ENCODE data around the gene PTPRC. TPM values are rescaled to one million over a fixed set of nuclear protein-coding genes. Genes with fewer than 3 reads are reported as not detected.

Gene PTPRC
- total and polyA plus RNA-seq, 5 donors, result 1.3 to 16.2 (median 11.7) TPM

DNA sequence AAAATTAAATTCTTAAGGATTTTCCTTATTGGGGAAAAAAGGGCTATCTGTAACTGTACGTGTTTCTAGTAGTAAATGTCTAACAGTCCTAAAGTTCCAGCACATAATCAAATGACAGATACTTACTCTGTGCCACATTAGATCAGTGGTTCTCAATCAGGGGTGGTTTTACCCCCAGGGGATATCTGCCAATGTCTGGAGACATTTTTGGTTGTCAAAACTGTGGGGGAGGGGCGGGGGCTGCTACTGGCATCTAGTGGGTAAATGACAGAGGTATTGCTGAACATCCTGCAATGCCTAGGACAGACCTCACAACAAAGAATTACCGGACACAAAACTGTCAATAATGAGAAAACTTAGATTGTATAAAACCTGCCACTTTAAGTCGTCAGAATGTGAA lies 33.4 kb upstream of the PTPRC start:
- H3K27ac ChIP-seq (ENCODE audit: low read length), result no peak overlapping the region
- 78% methylated on average over 4 of the region's 4 CpGs for WGBS
- no peaks in the 10 kb centered on the region for H3K4me1 ChIP-seq (ENCODE audit: control insufficient read depth, insufficient read depth, low read length)
- no peaks in the 10 kb centered on the region for H3K27me3 ChIP-seq (ENCODE audit: control insufficient read depth, insufficient read depth)
- DNase-seq (no peak), ATAC-seq (no peak)
- H3K4me3 ChIP-seq (ENCODE audit: low read length), result no peak overlapping the region
- intact Hi-C loops (cut with DNase I), result no loop called here
- no peaks in the 10 kb centered on the region for H3K9me3 ChIP-seq (ENCODE audit: control insufficient read depth, low read length)

DNA sequence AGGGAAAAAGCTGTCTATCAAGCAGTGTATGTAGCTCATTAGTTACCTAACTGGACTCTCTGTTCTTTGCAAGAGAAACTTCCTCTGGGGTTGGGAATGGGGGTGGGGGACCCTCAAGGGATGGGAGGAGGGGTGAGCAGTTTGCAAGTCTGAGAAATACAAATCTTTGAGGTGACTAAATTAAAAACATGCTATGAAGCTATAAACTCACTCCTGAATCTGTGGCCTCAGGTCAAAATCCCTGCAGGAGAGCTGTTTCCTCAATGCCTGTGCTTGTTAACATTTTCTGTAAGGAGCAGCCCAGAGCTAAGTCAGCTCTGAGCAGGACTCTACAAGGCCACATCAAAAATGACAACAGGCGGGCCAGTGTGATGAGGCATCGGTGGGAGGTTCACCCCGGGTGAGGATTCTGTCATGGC lies 32.8 kb upstream of the PTPRC start:
- H3K9me3 ChIP-seq (ENCODE audit: control insufficient read depth, low read length), result no peaks in the 10 kb centered on the region
- DNase-seq, result no peak
- no peak for ATAC-seq
- intact Hi-C loops (cut with DNase I), result no loop called here
- no peaks in the 10 kb centered on the region for H3K27me3 ChIP-seq (ENCODE audit: control insufficient read depth, insufficient read depth)
- no peaks in the 10 kb centered on the region for H3K4me1 ChIP-seq (ENCODE audit: control insufficient read depth, insufficient read depth, low read length)
- 77% methylated on average over 3 of the region's 3 CpGs for WGBS
- no peak overlapping the region for H3K27ac ChIP-seq (ENCODE audit: low read length)
- H3K4me3 ChIP-seq (ENCODE audit: low read length), result no peak overlapping the region

DNA sequence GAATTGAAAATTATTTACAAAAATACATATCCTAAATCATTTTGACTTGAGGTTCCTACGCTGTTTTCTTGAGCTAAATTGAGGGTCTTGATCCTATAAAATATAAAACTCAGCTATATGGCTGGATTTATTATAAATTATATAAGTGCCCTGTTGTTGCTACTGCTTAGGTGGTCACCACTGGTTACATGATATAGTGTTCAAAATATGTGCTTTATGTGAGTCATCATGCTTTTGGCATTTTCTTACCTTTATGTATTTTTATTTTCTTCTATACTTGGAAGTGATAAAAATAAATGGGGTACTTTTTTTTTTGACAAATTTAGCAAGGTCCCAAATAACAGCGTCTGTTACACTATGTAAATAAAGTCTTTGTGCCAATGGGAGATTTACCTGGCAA lies 31.1 kb upstream of the PTPRC start:
- intact Hi-C loops (cut with DNase I), result no loop called here
- no peak for ATAC-seq
- WGBS, result 90% methylated on average over 2 of the region's 2 CpGs

DNA sequence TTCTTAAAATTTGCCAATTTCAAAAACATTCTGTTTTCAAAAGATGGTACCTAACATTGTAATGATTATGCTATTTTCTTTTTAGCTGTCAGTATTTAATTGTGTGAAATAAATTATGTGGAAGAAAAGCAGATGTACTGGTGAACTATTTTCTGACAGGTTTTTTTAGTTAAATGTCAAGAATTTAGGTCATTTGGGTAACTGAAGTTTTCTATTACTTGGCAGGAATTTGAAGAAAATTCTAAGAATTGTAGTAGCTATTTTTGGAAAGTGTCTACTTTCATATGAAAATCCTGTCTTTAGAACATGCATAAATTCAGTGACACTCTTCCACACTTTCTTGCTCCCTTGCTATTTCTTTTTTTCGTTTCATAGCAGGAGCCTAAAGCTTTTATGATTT lies 28.5 kb upstream of the PTPRC start:
- Histone ChIP-seq H3K27ac (ENCODE audit: low read length) (no peak overlapping the region), H3K27me3 (ENCODE audit: control insufficient read depth, insufficient read depth) (no peaks in the 10 kb centered on the region), H3K4me3 (ENCODE audit: low read length) (no peak overlapping the region), H3K9me3 (ENCODE audit: control insufficient read depth, low read length) (no peaks in the 10 kb centered on the region), H3K4me1 (ENCODE audit: control insufficient read depth, insufficient read depth, low read length) (no peaks in the 10 kb centered on the region)
- no peak for ATAC-seq
- 51% methylated on average over 1 of the region's 1 CpG for WGBS
- DNase-seq, result no peak
- intact Hi-C loops (cut with DNase I), result no loop called here

More for the DNA sequence above, 31.1 kb upstream of the PTPRC start:
- no peak for DNase-seq
- H3K27ac ChIP-seq (ENCODE audit: low read length), result no peak overlapping the region
- H3K27me3 ChIP-seq (ENCODE audit: control insufficient read depth, insufficient read depth), result no peaks in the 10 kb centered on the region
- no peak overlapping the region for H3K4me3 ChIP-seq (ENCODE audit: low read length)
- no peaks in the 10 kb centered on the region for H3K4me1 ChIP-seq (ENCODE audit: control insufficient read depth, insufficient read depth, low read length)
- no peaks in the 10 kb centered on the region for H3K9me3 ChIP-seq (ENCODE audit: control insufficient read depth, low read length)

DNA sequence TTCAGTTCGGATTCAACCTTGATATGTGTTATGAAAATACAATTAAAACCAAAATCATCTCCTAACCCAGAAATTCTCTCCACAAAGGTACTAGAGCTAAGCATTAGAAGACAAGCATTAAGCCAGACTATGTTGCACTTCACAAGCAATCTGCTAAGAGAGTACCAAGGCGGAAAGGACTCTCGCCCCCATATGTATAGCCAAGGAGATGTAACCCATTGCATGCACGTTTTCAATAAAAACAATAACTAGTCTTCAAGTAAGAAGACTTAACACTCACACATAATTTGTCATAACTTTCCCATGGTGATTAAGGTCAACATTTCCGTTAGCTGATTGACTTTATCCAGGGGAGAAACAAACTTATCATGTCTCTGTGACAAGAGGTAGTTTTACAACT lies 27.6 kb upstream of the PTPRC start:
- 77% methylated on average over 5 of the region's 5 CpGs for WGBS
- no peak overlapping the region for H3K27ac ChIP-seq (ENCODE audit: low read length)
- intact Hi-C loops (cut with DNase I), result no loop called here

DNA sequence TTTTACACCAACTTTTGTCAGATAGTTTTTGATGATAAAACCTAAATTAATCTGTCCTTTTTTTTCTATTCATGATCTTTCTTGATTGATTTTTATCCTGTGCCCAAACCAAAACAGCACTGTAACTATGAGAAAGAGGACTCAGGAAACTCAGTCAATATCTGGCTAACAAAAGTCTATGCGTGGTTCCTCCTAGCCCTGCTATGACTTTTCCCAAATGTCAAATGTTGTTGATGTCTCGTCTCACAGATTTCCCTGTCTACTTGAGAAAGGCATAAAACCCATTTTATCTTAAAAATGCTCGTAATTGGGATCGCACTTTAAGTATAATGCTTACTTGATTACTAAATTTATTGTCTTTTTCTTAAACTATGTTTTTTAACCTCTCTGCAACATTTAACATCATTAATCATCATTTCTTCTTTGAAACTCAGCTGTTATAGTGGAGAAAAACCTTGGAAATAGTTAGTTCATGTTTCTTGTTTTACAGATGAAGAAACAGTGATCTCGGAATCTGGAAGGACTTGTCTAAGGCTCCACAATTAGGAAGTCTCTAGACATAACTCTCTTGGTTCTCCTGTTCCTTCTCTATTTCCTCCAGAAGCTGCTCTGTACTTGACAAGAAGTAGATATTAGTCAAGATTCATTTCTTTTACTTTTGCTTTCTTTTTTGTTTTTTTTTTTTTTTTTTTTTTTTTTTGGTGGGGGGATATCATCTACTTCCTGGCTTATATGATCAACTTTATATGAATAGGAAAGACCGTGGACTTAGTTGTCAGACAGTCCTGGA lies 26.2 kb upstream of the PTPRC start:
- Histone ChIP-seq H3K27ac (ENCODE audit: low read length) (no peak overlapping the region), H3K9me3 (ENCODE audit: control insufficient read depth, low read length) (no peaks in the 10 kb centered on the region), H3K4me1 (ENCODE audit: control insufficient read depth, insufficient read depth, low read length) (no peaks in the 10 kb centered on the region), H3K4me3 (ENCODE audit: low read length) (no peak overlapping the region), H3K27me3 (ENCODE audit: control insufficient read depth, insufficient read depth) (no peaks in the 10 kb centered on the region)
- intact Hi-C loops (cut with DNase I), result no loop called here
- ATAC-seq, result no peak
- 75% methylated on average over 6 of the region's 6 CpGs for WGBS
- no peak for DNase-seq

More for the DNA sequence above, 27.6 kb upstream of the PTPRC start:
- DNase-seq (no peak), ATAC-seq (no peak)
- H3K27me3 ChIP-seq (ENCODE audit: control insufficient read depth, insufficient read depth), result no peaks in the 10 kb centered on the region
- H3K9me3 ChIP-seq (ENCODE audit: control insufficient read depth, low read length), result no peaks in the 10 kb centered on the region
- no peaks in the 10 kb centered on the region for H3K4me1 ChIP-seq (ENCODE audit: control insufficient read depth, insufficient read depth, low read length)
- H3K4me3 ChIP-seq (ENCODE audit: low read length), result no peak overlapping the region

DNA sequence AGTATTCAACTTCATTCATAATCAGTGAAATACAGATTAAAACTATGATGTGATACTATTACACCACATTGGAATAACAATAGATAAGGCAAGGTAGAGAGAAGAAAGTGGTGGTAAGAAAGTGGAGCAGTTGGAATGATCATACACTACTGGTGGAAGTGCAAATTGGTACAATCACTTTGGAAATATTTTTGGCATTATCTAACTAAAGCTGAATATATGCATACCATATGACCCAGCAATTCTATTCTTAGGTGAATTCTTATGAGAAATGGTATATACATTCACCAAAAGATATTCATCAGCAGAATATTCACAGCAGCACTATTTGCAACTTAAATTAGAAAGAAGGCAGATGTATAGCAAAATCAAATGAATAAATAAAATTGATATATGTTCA lies 21.4 kb upstream of the PTPRC start:
- Histone ChIP-seq H3K27ac (ENCODE audit: low read length) (no peak overlapping the region), H3K27me3 (ENCODE audit: control insufficient read depth, insufficient read depth) (no peaks in the 10 kb centered on the region), H3K9me3 (ENCODE audit: control insufficient read depth, low read length) (no peaks in the 10 kb centered on the region), H3K4me3 (ENCODE audit: low read length) (no peak overlapping the region), H3K4me1 (ENCODE audit: control insufficient read depth, insufficient read depth, low read length) (no peaks in the 10 kb centered on the region)
- DNase-seq, result no peak
- intact Hi-C loops (cut with DNase I), result no loop called here
- no peak for ATAC-seq

DNA sequence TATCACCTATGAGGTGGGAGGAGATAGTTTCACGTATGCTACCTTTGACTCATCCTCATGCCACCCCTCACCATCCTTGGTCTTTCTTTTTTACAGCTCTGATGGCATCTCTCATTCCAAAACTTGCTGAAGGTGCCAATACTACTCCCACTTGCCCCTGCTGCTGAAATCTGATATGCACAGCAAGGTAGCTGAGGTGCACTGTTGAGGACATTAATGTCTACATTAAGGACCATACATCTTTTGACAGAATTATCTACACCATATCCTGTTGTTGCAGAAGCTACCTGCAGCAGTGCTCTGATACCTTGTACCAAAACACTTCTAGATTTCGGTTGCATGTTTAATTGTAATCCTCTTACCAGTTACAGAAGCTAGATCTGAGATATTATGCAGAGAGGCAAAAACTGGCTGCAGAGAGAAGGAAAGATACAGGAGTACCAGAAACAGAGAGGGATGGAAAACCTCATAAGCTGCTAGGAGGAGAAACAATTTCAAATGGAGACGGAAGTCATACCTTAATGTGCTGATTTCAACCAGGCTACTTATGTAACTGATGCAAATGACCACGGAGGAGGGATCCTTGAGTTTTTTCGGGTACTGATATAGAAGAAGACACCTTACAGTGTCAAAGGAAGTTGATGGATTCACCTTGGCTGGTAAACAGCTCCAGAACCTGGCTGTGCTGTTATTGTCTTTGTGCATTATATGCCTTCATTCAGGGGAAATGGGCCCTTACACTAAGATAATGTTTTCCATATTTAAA lies 19.3 kb upstream of the PTPRC start:
- H3K27me3 ChIP-seq (ENCODE audit: control insufficient read depth, insufficient read depth), result no peaks in the 10 kb centered on the region
- H3K9me3 ChIP-seq (ENCODE audit: control insufficient read depth, low read length), result no peaks in the 10 kb centered on the region
- no peak for ATAC-seq
- H3K27ac ChIP-seq (ENCODE audit: low read length), result no peak overlapping the region
- 86% methylated on average over 5 of the region's 5 CpGs for WGBS
- H3K4me3 ChIP-seq (ENCODE audit: low read length), result no peak overlapping the region
- intact Hi-C loops (cut with DNase I), result no loop called here
- no peaks in the 10 kb centered on the region for H3K4me1 ChIP-seq (ENCODE audit: control insufficient read depth, insufficient read depth, low read length)
- no peak for DNase-seq

DNA sequence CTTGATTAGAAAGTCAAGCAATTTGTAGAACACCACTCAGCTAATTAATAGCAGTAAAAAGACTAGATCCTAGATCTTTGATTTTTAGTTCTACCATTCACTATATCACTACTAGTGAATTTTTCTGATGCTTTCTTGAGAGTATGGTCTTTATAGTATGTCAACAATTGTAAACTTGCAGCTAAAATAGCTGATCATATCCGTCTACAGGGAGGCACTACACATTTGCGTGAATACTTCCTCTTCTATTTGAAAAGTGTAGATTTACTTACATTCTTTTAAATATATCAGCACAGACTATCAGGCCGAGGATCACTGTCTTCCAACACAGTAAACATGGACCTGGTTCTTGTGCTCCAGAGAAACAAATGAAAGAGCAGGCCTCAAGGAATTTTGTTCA lies 18.6 kb upstream of the PTPRC start:
- Histone ChIP-seq H3K9me3 (ENCODE audit: control insufficient read depth, low read length) (no peaks in the 10 kb centered on the region), H3K27me3 (ENCODE audit: control insufficient read depth, insufficient read depth) (no peaks in the 10 kb centered on the region), H3K27ac (ENCODE audit: low read length) (no peak overlapping the region), H3K4me1 (ENCODE audit: control insufficient read depth, insufficient read depth, low read length) (no peaks in the 10 kb centered on the region), H3K4me3 (ENCODE audit: low read length) (no peak overlapping the region)
- intact Hi-C loops (cut with DNase I), result no loop called here
- DNase-seq (no peak), ATAC-seq (no peak)
- WGBS, result 73% methylated on average over 3 of the region's 3 CpGs

DNA sequence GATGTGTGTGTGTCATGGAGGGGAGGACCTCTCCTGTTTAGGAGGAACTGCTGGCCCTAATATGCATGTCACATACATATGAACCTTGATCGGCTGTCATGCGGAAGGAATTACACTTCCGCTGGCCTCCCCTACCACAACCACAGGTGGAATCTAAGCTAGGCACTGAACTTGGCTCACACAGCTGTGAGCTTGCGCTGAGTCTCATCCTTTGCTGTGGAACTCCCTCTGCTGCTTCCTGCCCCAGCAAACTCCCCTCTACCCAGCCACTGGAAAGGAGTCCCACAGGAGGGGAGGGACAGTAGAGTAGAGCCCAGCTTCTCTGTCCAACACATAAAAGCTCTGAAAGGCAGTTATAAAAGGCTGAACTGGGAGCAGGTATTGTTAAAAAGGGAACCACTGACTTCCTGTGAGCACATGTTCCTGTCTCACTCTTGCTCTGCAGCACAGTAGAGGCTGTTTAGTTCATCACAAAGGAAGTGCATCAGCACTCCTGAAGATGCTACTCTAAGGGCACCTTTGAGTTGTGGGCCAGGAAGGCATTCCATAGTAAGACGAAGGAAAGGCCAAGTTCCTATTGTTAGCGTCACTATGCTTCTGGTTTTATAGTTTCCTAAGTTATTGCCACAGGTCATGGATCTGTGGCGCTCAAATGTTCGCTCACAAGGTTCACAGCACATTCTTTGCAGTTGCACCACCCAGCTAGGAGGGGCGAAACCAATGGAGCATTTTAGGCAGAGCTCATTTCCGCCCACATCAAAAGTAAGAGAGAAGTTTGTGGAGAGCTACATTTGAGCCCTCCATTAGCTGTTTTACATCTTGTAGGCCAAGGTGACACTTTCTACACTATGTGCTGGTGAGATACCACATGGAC lies 17.7 kb upstream of the PTPRC start:
- H3K9me3 ChIP-seq (ENCODE audit: control insufficient read depth, low read length), result no peaks in the 10 kb centered on the region
- no peaks in the 10 kb centered on the region for H3K27me3 ChIP-seq (ENCODE audit: control insufficient read depth, insufficient read depth)
- DNase-seq (peak in 1 of 3 donors; percentile 40), ATAC-seq (peak; percentile 38 to 55)
- intact Hi-C loops (cut with DNase I), result no loop called here
- H3K27ac ChIP-seq (ENCODE audit: low read length), result no peak overlapping the region
- WGBS, result 80% methylated on average over 10 of the region's 10 CpGs
- H3K4me1 ChIP-seq (ENCODE audit: control insufficient read depth, insufficient read depth, low read length), result no peaks in the 10 kb centered on the region
- no peak overlapping the region for H3K4me3 ChIP-seq (ENCODE audit: low read length)

DNA sequence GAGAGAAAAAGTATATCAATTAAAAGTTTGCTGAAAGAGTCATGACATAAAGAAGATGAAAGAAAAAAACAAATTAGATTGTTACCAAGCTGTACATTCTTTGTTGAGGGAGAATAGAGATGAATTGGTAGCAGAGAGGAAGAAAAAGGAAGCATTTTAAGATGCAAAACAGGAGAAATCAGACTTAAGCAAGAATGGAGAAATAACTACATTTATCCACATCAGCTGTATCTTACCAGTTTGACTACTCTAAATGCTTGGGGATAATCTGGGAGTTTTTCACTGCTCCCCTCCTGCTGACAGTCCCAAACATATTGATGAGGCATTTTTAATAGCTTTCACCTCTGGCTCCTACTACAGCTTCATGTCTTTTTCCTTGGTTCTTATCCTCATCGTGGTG lies 16.8 kb upstream of the PTPRC start:
- Histone ChIP-seq H3K9me3 (ENCODE audit: control insufficient read depth, low read length) (no peaks in the 10 kb centered on the region), H3K4me1 (ENCODE audit: control insufficient read depth, insufficient read depth, low read length) (no peaks in the 10 kb centered on the region), H3K27ac (ENCODE audit: low read length) (no peak overlapping the region), H3K4me3 (ENCODE audit: low read length) (no peak overlapping the region), H3K27me3 (ENCODE audit: control insufficient read depth, insufficient read depth) (no peaks in the 10 kb centered on the region)
- intact Hi-C loops (cut with DNase I), result no loop called here
- no peak for ATAC-seq
- DNase-seq, result no peak
- WGBS, result 82% methylated on average over 1 of the region's 1 CpG

Measured in right cardiac atrium (tissue), 5 donors.